ENCODE results near the gene PSMB10.

Gene PSMB10

GRCh38 chr16:67963662-67964321 is 27.1 kb upstream of the PSMB10 start:
- DNase-seq, result no peak

- DNase-seq, result no peak
Observed at GRCh38 chr16:67963292-67963661, 26.6 kb upstream of the PSMB10 start.

GRCh38 chr16:67962135-67962534 is 25.5 kb upstream of the PSMB10 start:
- DNase-seq, result no peak

- DNase-seq, result no peak
Observed at GRCh38 chr16:67961551-67961957, 24.9 kb upstream of the PSMB10 start.

- DNase-seq, result no peak
Observed at GRCh38 chr16:67959536-67960329, 23.1 kb upstream of the PSMB10 start.

- DNase-seq, result no peak
Observed at GRCh38 chr16:67957622-67958021, 21.0 kb upstream of the PSMB10 start.

GRCh38 chr16:67954421-67955196 is 18.0 kb upstream of the PSMB10 start:
- no peak for DNase-seq

- DNase-seq, result no peak
Observed at GRCh38 chr16:67953641-67954375, 17.2 kb upstream of the PSMB10 start.

GRCh38 chr16:67951485-67951884 is 14.8 kb upstream of the PSMB10 start:
- DNase-seq, result no peak

GRCh38 chr16:67950335-67950843 is 13.7 kb upstream of the PSMB10 start:
- DNase-seq, result no peak

GRCh38 chr16:67949645-67950044 is 13.0 kb upstream of the PSMB10 start:
- no peak for DNase-seq

GRCh38 chr16:67948015-67948414 is 11.4 kb upstream of the PSMB10 start:
- DNase-seq, result no peak

- DNase-seq, result no peak
Observed at GRCh38 chr16:67946966-67947558, 10.4 kb upstream of the PSMB10 start.

- no peak for DNase-seq
Observed at GRCh38 chr16:67946128-67946569, 9.5 kb upstream of the PSMB10 start.

- no peak for DNase-seq
Observed at GRCh38 chr16:67945392-67945933, 8.8 kb upstream of the PSMB10 start.

GRCh38 chr16:67944690-67945391 is 8.2 kb upstream of the PSMB10 start:
- no peak for DNase-seq

- DNase-seq, result no peak
Observed at GRCh38 chr16:67943619-67944504, 7.2 kb upstream of the PSMB10 start, which contains the start of gene LCAT. Gene LCAT, minus strand, starts transcription at chr16:67944120. Its CDS starts 19 bp downstream, at chr16:67944101.

- DNase-seq, result no peak
Observed at GRCh38 chr16:67943256-67943618, 6.6 kb upstream of the PSMB10 start.

- no peak for DNase-seq
Observed at GRCh38 chr16:67942510-67943255, 6.0 kb upstream of the PSMB10 start.

- peak in 1 of 4 experiments; percentile 21 for DNase-seq
Observed at GRCh38 chr16:67942200-67942509, 5.5 kb upstream of the PSMB10 start.

All from activated CD4-positive, CD25-positive, alpha-beta regulatory T cell (primary cell).